K562 (cell line): Measurements from ENCODE around the gene SERPINE1. TPM values are rescaled to one million over a fixed set of nuclear protein-coding genes. Genes with fewer than 3 reads are reported as not detected.
A peak's percentile ranks its signal among the peaks of the same experiment; 100 is the strongest.

Source experiments
- ATAC-seq: fragments of 200-7000 bp; cut with Tn5 transposase; 3 replicates; pipeline ENCODE4 v1.9.1; 2020; ENCODE audit warnings: moderate library complexity
- BruUV-seq: library from RNA; stranded (reverse); fragments of 400-500 nt; replicated peaks from 2 replicates; lab custom pipeline; 2021; lab: Mats Ljungman, UMichigan
- CTCF ChIA-PET: fragments of 300-600 bp; formaldehyde crosslinking; extraction: SDS; loops from one replicate; lab custom pipeline; 2021; ENCODE audit warnings: low intra/inter-chr PET ratio; lab: Yijun Ruan, JAX
- POLR2A ChIA-PET: fragments of 300-600, 350-650 bp; sonication (Branson Sonifier 250); formaldehyde crosslinking; extraction: SDS; loops from one replicate; lab custom pipeline; 2021; ENCODE audit warnings: antibody characterized with exemption, inconsistent platforms; lab: Yijun Ruan, JAX
- DNase-seq, 4 experiments: peaks; one replicate each; pipeline versions ENCODE4 v3.0.0 to v3.0.0-alpha.2; 2011 to 2018; ENCODE audit warnings: low spot score in 3 of 4, mixed read lengths in 3 of 4; ENCODE audit errors: extremely low read depth in 1 of 4
- FAIRE-seq: peaks from 2 replicates; lab custom pipeline; 2011; peaks lifted over from hg19 to GRCh38; lab: Jason Lieb, UNC
- H2AFZ ChIP-seq: 2 replicates; pipeline ENCODE4 v1.6.0; 2011; ENCODE audit warnings: low read depth, low read length, control low read depth, inconsistent platforms
- H3K27ac ChIP-seq: fragments of 200-600 bp; 3 replicates; pipeline ENCODE4 v1.8.0; 2011; ENCODE audit warnings: low read depth, mild to moderate bottlenecking, control low read depth, inconsistent platforms, low read length, moderate library complexity, mixed read lengths; ENCODE audit errors: extremely low read depth
- H3K27me3 ChIP-seq, 2 experiments: fragments of 300-600 bp in 1 of 2; 2 replicates in 1 of 2; 3 replicates in 1 of 2; pipeline versions ENCODE4 v1.6.0 to v1.8.0; 2011; ENCODE audit warnings: inconsistent platforms in 2 of 2, low read length in 2 of 2, mild to moderate bottlenecking in 1 of 2, mixed read lengths in 1 of 2, moderate library complexity in 1 of 2; ENCODE audit not compliant: control insufficient read depth in 2 of 2, insufficient read depth in 2 of 2
- H3K36me3 ChIP-seq: fragments of 300-600 bp; 3 replicates; pipeline ENCODE4 v1.8.0; 2011; ENCODE audit warnings: mild to moderate bottlenecking, low read length, inconsistent platforms; ENCODE audit not compliant: control insufficient read depth, insufficient read depth
- H3K4me1 ChIP-seq, 2 experiments: fragments of 200-600 bp in 1 of 2; replicated peaks in 1 of 2; 2 replicates in 1 of 2; 3 replicates in 1 of 2; pipeline versions ENCODE4 v1.5.1 to v1.8.0; 2011; ENCODE audit warnings: inconsistent platforms in 2 of 2, low read length in 2 of 2, mild to moderate bottlenecking in 1 of 2, mixed read lengths in 1 of 2, moderate library complexity in 1 of 2; ENCODE audit not compliant: control insufficient read depth in 2 of 2, insufficient read depth in 2 of 2
- H3K4me2 ChIP-seq: 2 replicates; pipeline ENCODE4 v1.6.1; 2011; ENCODE audit warnings: low read length, control low read depth, inconsistent platforms, mixed read lengths; ENCODE audit not compliant: insufficient read depth
- H3K4me3 ChIP-seq: fragments of 200-600 bp; sonication (generic), shearing (Covaris generic); 2 replicates; pipeline ENCODE4 v1.5.1; 2016; ENCODE audit warnings: control low read depth, inconsistent platforms
- H3K79me2 ChIP-seq: fragments of 200-600 bp; 3 replicates; pipeline ENCODE4 v1.8.0; 2011; ENCODE audit warnings: low read length, inconsistent platforms; ENCODE audit not compliant: control insufficient read depth, insufficient read depth
- H3K9ac ChIP-seq, 2 experiments: 2 replicates each; pipeline versions ENCODE4 v1.6.0 to v1.6.1; 2011; ENCODE audit warnings: low read depth in 2 of 2, low read length in 2 of 2, control low read depth in 1 of 2, inconsistent platforms in 1 of 2, mild to moderate bottlenecking in 1 of 2, mixed read lengths in 1 of 2; ENCODE audit not compliant: insufficient read depth in 1 of 2
- H3K9me1 ChIP-seq: one replicate; pipeline ENCODE4 v1.6.0; 2011; ENCODE audit warnings: inconsistent platforms, mild to moderate bottlenecking, low read length, moderate library complexity; ENCODE audit not compliant: control insufficient read depth, insufficient read depth
- H3K9me3 ChIP-seq: replicated peaks from 2 replicates; pipeline ENCODE4 v1.5.1; 2011; ENCODE audit warnings: low read depth, low read length, inconsistent platforms; ENCODE audit not compliant: control insufficient read depth, insufficient read depth
- H4K20me1 ChIP-seq: replicated peaks from 2 replicates; pipeline ENCODE4 v1.6.1; 2011; ENCODE audit warnings: low read length, inconsistent platforms, mixed read lengths; ENCODE audit not compliant: control insufficient read depth, insufficient read depth
- CHCHD3 ChIP-seq: fragments of 250-450 bp; sonication (Bioruptor Pico); IDR thresholded peaks from 2 replicates; pipeline ENCODE4 v2.1.2; 2022; ENCODE audit warnings: mild to moderate bottlenecking
- MEF2D ChIP-seq: conservative IDR thresholded peaks from 2 replicates; pipeline ENCODE4 v1.6.1; 2016; ENCODE audit warnings: low read depth, missing genetic modification characterization, missing compliant biosample characterization
- NR4A1 ChIP-seq, 2 experiments: fragments of 250-450 bp in 1 of 2; fragments of 450-650 bp in 1 of 2; sonication (Bioruptor Pico) in 1 of 2; IDR thresholded peaks; 2 replicates each; pipeline versions ENCODE4 v1.4.0 to v1.6.1; 2016 to 2020; ENCODE audit warnings: mild to moderate bottlenecking in 2 of 2, missing compliant biosample characterization in 1 of 2, missing genetic modification characterization in 1 of 2, moderate library complexity in 1 of 2
- PTTG1 ChIP-seq: fragments of 450-650 bp; IDR thresholded peaks from 2 replicates; pipeline ENCODE4 v1.6.1; 2016; ENCODE audit warnings: low read depth, mild to moderate bottlenecking, missing genetic modification characterization, missing compliant biosample characterization
- SP2 ChIP-seq: IDR thresholded peaks from 2 replicates; pipeline ENCODE4 v1.6.1; 2011; ENCODE audit warnings: mild to moderate bottlenecking, low read depth, low read length, moderate library complexity; ENCODE audit not compliant: poor library complexity, severe bottlenecking; ENCODE audit errors: extremely low read depth
- TRIM24 ChIP-seq, 2 experiments: fragments of 450-650 bp; IDR thresholded peaks; 2 replicates each; pipeline ENCODE4 v1.6.1; 2016
- XRCC3 ChIP-seq: fragments of 450-650 bp; IDR thresholded peaks from 2 replicates; pipeline ENCODE4 v1.6.1; 2017; ENCODE audit warnings: mild to moderate bottlenecking, moderate library complexity
- ZNF175 ChIP-seq: fragments of 200-800 bp; sonication (Bioruptor generic); IDR thresholded peaks from 2 replicates; pipeline ENCODE4 v1.6.1; 2016; ENCODE audit warnings: low read depth, mild to moderate bottlenecking, missing genetic modification characterization, missing compliant biosample characterization
- ZNF766 ChIP-seq: fragments of 200-800 bp; sonication (Bioruptor generic); conservative IDR thresholded peaks from 2 replicates; pipeline ENCODE4 v1.6.1; 2016; ENCODE audit warnings: missing genetic modification characterization, missing compliant biosample characterization
- WGBS: fragments of 100-300 bp; shearing (Covaris generic); methylation state at CpG from one replicate; pipeline ENCODE4 v1.1.6; 2016; ENCODE audit warnings: low coverage, mixed read lengths; ENCODE audit not compliant: insufficient coverage; ENCODE audit errors: missing lambda C conversion rate; 5-methylcytosine and 5-hydroxymethylcytosine counted together
- in situ Hi-C: fragments of 300-500 bp; cut with MboI; formaldehyde crosslinking; loops from 4 replicates; pipeline ENCODE4 v1.15.0; 2018; ENCODE audit warnings: inconsistent platforms, mixed read lengths
- intact Hi-C: fragments of 100-400 bp; cut with micrococcal nuclease; formaldehyde crosslinking; loops from 2 replicates; pipeline ENCODE4 v1.14.2; 2022
- polyA plus RNA-seq, 8 experiments: library from polyadenylated mRNA; depleted of rRNA in 4 of 8; stranded (reverse) in 5 of 8; unstranded in 3 of 8; fragments of >200 nt; fragmentation: Nextera tagmentation in 2 of 8; fragmentation: Illumina TruSeq in 1 of 8; extraction: Ambion mirVana in 2 of 8; extraction: Trizol in 1 of 8; gene quantifications; 2 replicates each; pipeline versions ENCODE4 v1.2.1 to v1.2.3, GENCODE V29; 2011 to 2014; ENCODE audit warnings: inconsistent platforms in 1 of 8, missing spikeins in 1 of 8
- total RNA-seq, 7 experiments: library from RNA; depleted of rRNA in 6 of 7; stranded (reverse); fragments of >200 nt in 6 of 7; fragmentation: Illumina TruSeq in 2 of 7; extraction: Trizol in 2 of 7; gene quantifications; 2 replicates each; pipeline versions ENCODE4 v1.2.1 to v1.2.3, GENCODE V29; 2011 to 2021; ENCODE audit warnings: low replicate concordance in 1 of 7
- TF ChIP-seq, protein P1 (sequence below): fragments of 250-450 bp; sonication (Bioruptor Pico); IDR thresholded peaks from 2 replicates; pipeline ENCODE4 v1.8.0; 2022; ENCODE audit warnings: inconsistent platforms, mild to moderate bottlenecking, moderate library complexity, borderline replicate concordance
- TF ChIP-seq, protein P2 (sequence below): sonication (generic); formaldehyde crosslinking; IDR thresholded peaks from 2 replicates; pipeline ENCODE4 v1.8.0; 2023; ENCODE audit warnings: mild to moderate bottlenecking, missing genetic modification reagents
- TF ChIP-seq, protein P3 (sequence below): fragments of 450-650 bp; formaldehyde crosslinking; IDR thresholded peaks from 2 replicates; pipeline ENCODE4 v1.4.0; 2022; ENCODE audit warnings: mild to moderate bottlenecking, moderate library complexity

SERPINE1 gene
- total and polyA plus RNA-seq, 9 of the 15 experiments (the other 6 are each of a cell fraction or from before 2014, with no cell fraction given) = 0.22 to 4.8 (median 0.91) TPM

DNA sequence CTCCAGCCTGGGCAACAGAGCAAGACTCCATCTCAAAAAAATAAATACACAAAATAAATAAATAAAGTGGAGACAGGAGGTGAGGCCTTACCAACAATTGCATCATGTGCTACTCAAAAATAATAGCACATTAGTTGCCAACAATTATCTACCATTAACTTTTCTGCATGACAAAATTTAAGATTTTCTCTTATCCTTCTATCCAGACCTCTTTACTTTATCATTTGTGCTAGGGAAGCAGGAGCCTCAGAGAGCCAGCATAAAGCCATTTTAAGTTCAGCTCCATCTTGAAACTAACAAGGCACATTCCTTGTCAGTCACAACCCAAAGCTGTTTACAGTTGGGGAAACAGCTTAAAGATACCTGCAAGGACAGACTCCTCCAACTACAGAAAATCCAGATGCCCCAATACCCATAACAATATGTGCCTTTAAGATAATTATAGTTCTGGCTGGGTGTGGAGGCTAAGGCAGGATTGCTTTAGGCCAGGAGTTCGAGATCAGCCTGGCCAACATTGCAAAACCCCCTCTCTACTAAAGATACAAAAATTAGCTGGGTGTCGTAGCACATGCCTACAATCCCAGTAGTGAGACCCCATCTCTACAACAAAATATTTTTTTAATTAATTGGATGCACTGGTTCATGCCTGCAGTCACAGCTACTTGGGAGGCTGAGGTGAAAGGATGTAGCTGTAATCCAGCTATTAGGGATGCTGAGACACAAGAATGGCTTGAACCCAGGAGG is 25.2 kb downstream of the SERPINE1 start:
- Histone ChIP-seq H3K4me1 (peaks cover 19 to 28% of the 10 kb centered on the region in 2 experiments), H3K9me3 (no peaks in the 10 kb centered on the region), H3K36me3 (peaks cover 7% of the 10 kb centered on the region; the same call in 1 of the 3 replicates), H3K4me3 (no peak overlapping the region), H4K20me1 (no peaks in the 10 kb centered on the region), H3K79me2 (peaks cover 12% of the 10 kb centered on the region), H2AFZ (no peak overlapping the region), H3K4me2 (no peak overlapping the region), H3K9ac (no peak overlapping the region), H3K27ac (no peak overlapping the region), H3K27me3 (no peaks in the 10 kb centered on the region; a peak in 2 of 5 replicates), H3K9me1 (no peaks in the 10 kb centered on the region)
- WGBS = 33% methylated on average over 2 of the region's 2 CpGs
- CTCF ChIA-PET = no interaction called here
- BruUV-seq = no TSS peak
- ATAC-seq = no peak
- in situ Hi-C loops (no loop called here), intact Hi-C loops (no loop called here)
- no peak for FAIRE-seq
- no peak for DNase-seq
- POLR2A ChIA-PET = interaction anchor here (0.6 to 0.7 kb wide), 2 partner anchors 10 to 31 kb away, joined by 3 read pairs; no protein-coding TSS in a partner anchor
- TF ChIP-seq, protein P1, sequence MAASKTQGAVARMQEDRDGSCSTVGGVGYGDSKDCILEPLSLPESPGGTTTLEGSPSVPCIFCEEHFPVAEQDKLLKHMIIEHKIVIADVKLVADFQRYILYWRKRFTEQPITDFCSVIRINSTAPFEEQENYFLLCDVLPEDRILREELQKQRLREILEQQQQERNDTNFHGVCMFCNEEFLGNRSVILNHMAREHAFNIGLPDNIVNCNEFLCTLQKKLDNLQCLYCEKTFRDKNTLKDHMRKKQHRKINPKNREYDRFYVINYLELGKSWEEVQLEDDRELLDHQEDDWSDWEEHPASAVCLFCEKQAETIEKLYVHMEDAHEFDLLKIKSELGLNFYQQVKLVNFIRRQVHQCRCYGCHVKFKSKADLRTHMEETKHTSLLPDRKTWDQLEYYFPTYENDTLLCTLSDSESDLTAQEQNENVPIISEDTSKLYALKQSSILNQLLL (CRISPR knock-in tag) = no peak
- peak; percentile 96 for TF ChIP-seq ZNF175 (CRISPR knock-in tag)
- peak; percentile 75 for TF ChIP-seq ZNF766
- TF ChIP-seq, protein P2, sequence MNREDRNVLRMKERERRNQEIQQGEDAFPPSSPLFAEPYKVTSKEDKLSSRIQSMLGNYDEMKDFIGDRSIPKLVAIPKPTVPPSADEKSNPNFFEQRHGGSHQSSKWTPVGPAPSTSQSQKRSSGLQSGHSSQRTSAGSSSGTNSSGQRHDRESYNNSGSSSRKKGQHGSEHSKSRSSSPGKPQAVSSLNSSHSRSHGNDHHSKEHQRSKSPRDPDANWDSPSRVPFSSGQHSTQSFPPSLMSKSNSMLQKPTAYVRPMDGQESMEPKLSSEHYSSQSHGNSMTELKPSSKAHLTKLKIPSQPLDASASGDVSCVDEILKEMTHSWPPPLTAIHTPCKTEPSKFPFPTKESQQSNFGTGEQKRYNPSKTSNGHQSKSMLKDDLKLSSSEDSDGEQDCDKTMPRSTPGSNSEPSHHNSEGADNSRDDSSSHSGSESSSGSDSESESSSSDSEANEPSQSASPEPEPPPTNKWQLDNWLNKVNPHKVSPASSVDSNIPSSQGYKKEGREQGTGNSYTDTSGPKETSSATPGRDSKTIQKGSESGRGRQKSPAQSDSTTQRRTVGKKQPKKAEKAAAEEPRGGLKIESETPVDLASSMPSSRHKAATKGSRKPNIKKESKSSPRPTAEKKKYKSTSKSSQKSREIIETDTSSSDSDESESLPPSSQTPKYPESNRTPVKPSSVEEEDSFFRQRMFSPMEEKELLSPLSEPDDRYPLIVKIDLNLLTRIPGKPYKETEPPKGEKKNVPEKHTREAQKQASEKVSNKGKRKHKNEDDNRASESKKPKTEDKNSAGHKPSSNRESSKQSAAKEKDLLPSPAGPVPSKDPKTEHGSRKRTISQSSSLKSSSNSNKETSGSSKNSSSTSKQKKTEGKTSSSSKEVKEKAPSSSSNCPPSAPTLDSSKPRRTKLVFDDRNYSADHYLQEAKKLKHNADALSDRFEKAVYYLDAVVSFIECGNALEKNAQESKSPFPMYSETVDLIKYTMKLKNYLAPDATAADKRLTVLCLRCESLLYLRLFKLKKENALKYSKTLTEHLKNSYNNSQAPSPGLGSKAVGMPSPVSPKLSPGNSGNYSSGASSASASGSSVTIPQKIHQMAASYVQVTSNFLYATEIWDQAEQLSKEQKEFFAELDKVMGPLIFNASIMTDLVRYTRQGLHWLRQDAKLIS (CRISPR knock-in tag) = no peak
- TF ChIP-seq PTTG1 (tag) = peak; percentile 84
- no peak for TF ChIP-seq XRCC3
- TF ChIP-seq MEF2D (tag) = peak; percentile 68; the same call in 1 of the 2 replicates
- no peak for TF ChIP-seq CHCHD3 (CRISPR knock-in tag)
- TF ChIP-seq SP2 = no peak
- TF ChIP-seq NR4A1 (CRISPR knock-in tag; IDR thresholded peaks at IDR 0.05) = no peak
- 0 out of 2 replicates have a peak, but pooled peaks have one; percentile 64 for TF ChIP-seq NR4A1 (tag; IDR thresholded peaks at IDR 0.05)
- peak; percentile 53 to 69; a peak in 2 of 4 replicates for TF ChIP-seq TRIM24 (IDR thresholded peaks at IDR 0.05)
- TF ChIP-seq, protein P3, sequence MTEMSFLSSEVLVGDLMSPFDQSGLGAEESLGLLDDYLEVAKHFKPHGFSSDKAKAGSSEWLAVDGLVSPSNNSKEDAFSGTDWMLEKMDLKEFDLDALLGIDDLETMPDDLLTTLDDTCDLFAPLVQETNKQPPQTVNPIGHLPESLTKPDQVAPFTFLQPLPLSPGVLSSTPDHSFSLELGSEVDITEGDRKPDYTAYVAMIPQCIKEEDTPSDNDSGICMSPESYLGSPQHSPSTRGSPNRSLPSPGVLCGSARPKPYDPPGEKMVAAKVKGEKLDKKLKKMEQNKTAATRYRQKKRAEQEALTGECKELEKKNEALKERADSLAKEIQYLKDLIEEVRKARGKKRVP = peak; percentile 68; the same call in 1 of the 2 replicates
